Neural progenitor cell (in vitro differentiated cells): ENCODE data around the gene ATP5MG. TPM values are rescaled to one million over a fixed set of nuclear protein-coding genes. Genes with fewer than 3 reads are reported as not detected.

ENCODE experiments used
- DNase-seq: peaks from one replicate; pipeline ENCODE4 v3.0.0-alpha.2; 2016; ENCODE audit warnings: low spot score
- H2AFZ ChIP-seq: fragments of 200-600 bp; sonication (generic); replicated peaks from 2 replicates; pipeline ENCODE4 v1.6.1; 2016; ENCODE audit warnings: antibody characterized with exemption
- H3F3A ChIP-seq: fragments of 200-600 bp; sonication (generic); 2 replicates; pipeline ENCODE4 v1.6.1; 2016; ENCODE audit warnings: antibody characterized with exemption, low read depth
- H3K27ac ChIP-seq: fragments of 200-600 bp; sonication (generic); 2 replicates; pipeline ENCODE4 v1.5.1; 2016; ENCODE audit warnings: mild to moderate bottlenecking
- H3K27me3 ChIP-seq: fragments of 200-600 bp; sonication (generic); 2 replicates; pipeline ENCODE4 v1.6.1; 2016; ENCODE audit warnings: mild to moderate bottlenecking, moderate library complexity
- H3K36me3 ChIP-seq: fragments of 200-600 bp; sonication (generic); 2 replicates; pipeline ENCODE4 v1.5.1; 2016
- H3K4me1 ChIP-seq: fragments of 200-600 bp; sonication (generic); 2 replicates; pipeline ENCODE4 v1.6.1; 2016; ENCODE audit warnings: mixed run types
- H3K4me2 ChIP-seq: fragments of 200-600 bp; sonication (generic); 2 replicates; pipeline ENCODE4 v1.6.1; 2016
- H3K4me3 ChIP-seq: fragments of 200-600 bp; sonication (generic); 2 replicates; pipeline ENCODE4 v1.5.1; 2016
- H3K79me2 ChIP-seq: fragments of 200-600 bp; sonication (generic); 2 replicates; pipeline ENCODE4 v1.6.1; 2016; ENCODE audit warnings: low read depth
- H3K9ac ChIP-seq: fragments of 200-600 bp; sonication (generic); 2 replicates; pipeline ENCODE4 v1.6.1; 2016
- H3K9me3 ChIP-seq: fragments of 200-600 bp; sonication (generic); 2 replicates; pipeline ENCODE4 v1.5.1; 2016; ENCODE audit warnings: low read depth
- H4K20me1 ChIP-seq: fragments of 200-600 bp; sonication (generic); 2 replicates; pipeline ENCODE4 v1.6.1; 2016; ENCODE audit warnings: low read depth
- H3K27ac Mint-ChIP-seq: 3 replicates; pipeline ENCODE4 v1.8.0; 2021; ENCODE audit warnings: mixed read lengths
- H3K27me3 Mint-ChIP-seq: 2 replicates; pipeline ENCODE4 v1.8.0; 2022; ENCODE audit warnings: low read depth, mild to moderate bottlenecking, inconsistent platforms, moderate library complexity, mixed read lengths; ENCODE audit not compliant: insufficient read depth
- H3K36me3 Mint-ChIP-seq: 3 replicates; pipeline ENCODE4 v1.8.0; 2021; ENCODE audit warnings: mixed read lengths
- H3K4me1 Mint-ChIP-seq: 3 replicates; pipeline ENCODE4 v1.8.0; 2021; ENCODE audit warnings: mixed read lengths
- H3K4me3 Mint-ChIP-seq: 3 replicates; pipeline ENCODE4 v1.8.0; 2021; ENCODE audit warnings: mild to moderate bottlenecking, moderate library complexity, mixed read lengths
- H3K9me3 Mint-ChIP-seq: 3 replicates; pipeline ENCODE4 v1.8.0; 2020; ENCODE audit warnings: mixed read lengths
- EZH2 ChIP-seq: fragments of 200-600 bp; sonication (generic); IDR thresholded peaks from 2 replicates; pipeline ENCODE4 v1.6.1; 2017; ENCODE audit warnings: antibody characterized with exemption, mild to moderate bottlenecking, moderate library complexity
- EZH2phosphoT487 ChIP-seq: fragments of 200-600 bp; sonication (generic); IDR thresholded peaks from 2 replicates; pipeline ENCODE4 v1.6.1; 2017; ENCODE audit warnings: antibody characterized with exemption
- total RNA-seq: library from RNA; depleted of rRNA; stranded (reverse); fragments of >200 nt; gene quantifications from 2 replicates; pipeline ENCODE4 v1.2.3, GENCODE V29; 2015; ENCODE audit warnings: low replicate concordance
- TF ChIP-seq, protein P1 (sequence below): fragments of 200-600 bp; sonication (generic); IDR thresholded peaks from 2 replicates; pipeline ENCODE4 v1.5.1; 2017; ENCODE audit warnings: antibody characterized with exemption, mild to moderate bottlenecking

Gene ATP5MG, protein sequence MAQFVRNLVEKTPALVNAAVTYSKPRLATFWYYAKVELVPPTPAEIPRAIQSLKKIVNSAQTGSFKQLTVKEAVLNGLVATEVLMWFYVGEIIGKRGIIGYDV
- 42.6 and 113 TPM in 2 replicates for total RNA-seq

DNA sequence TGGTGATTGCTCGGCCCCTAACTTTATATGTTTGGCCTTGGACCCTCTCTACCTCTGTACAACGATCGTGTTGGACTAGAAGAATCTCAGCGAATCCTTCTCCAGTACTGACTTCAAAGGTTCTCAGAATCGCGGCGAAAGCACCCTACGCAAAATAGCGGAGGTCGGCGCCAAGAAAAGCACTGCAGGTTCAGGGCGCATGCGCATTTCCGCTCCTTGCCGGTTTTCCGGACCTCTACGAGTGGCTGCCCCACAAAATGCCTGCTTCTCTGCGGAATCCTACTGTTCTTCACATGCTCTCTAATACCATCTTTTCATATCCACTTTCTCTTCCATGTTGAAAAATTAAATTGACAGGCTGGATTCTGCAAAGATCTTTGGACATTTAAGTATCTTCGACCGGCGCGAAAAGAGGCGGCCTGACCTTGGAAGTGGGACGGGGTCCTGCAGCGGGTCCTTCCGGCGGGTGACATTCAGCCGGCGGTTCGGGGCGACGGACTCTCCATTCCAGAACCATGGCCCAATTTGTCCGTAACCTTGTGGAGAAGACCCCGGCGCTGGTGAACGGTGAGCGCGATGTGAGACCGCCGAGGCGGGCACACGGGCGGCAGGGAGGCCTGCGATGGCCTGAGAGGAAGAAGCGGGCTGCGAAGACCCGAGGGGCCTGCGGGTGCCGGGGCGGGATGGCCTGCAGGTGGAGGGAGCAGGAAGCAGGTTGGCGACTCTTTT is at the start of gene ATP5MG:
TSS of gene ATP5MG (plus strand) at position 456 of the 729 bp plus-strand sequence. CDS start at position 516, 60 bp downstream.
- Mint-ChIP-seq H3K27ac (peak within 1 kb of the TSS; percentile 100), H3K36me3 (no peaks in the 10 kb centered on the region), H3K27me3 (no peaks in the 10 kb centered on the region), H3K9me3 (no peaks in the 10 kb centered on the region), H3K4me1 (peaks cover 24% of the 10 kb centered on the region), H3K4me3 (peak within 1 kb of the TSS; percentile 96)
- TF ChIP-seq EZH2phosphoT487 (no peak), EZH2 (no peak)
- TF ChIP-seq, protein P1, sequence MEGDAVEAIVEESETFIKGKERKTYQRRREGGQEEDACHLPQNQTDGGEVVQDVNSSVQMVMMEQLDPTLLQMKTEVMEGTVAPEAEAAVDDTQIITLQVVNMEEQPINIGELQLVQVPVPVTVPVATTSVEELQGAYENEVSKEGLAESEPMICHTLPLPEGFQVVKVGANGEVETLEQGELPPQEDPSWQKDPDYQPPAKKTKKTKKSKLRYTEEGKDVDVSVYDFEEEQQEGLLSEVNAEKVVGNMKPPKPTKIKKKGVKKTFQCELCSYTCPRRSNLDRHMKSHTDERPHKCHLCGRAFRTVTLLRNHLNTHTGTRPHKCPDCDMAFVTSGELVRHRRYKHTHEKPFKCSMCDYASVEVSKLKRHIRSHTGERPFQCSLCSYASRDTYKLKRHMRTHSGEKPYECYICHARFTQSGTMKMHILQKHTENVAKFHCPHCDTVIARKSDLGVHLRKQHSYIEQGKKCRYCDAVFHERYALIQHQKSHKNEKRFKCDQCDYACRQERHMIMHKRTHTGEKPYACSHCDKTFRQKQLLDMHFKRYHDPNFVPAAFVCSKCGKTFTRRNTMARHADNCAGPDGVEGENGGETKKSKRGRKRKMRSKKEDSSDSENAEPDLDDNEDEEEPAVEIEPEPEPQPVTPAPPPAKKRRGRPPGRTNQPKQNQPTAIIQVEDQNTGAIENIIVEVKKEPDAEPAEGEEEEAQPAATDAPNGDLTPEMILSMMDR: peak; percentile 20
- H3K4me2 ChIP-seq: peak within 1 kb of the TSS; percentile 90
- H2AFZ ChIP-seq: peak within 1 kb of the TSS; percentile 99
- H3K9me3 ChIP-seq: no peaks in the 10 kb centered on the region
- peak within 1 kb of the TSS; percentile 85 for H3K4me3 ChIP-seq
- H3F3A ChIP-seq: peaks cover 23% of the 10 kb centered on the region
- H3K27ac ChIP-seq: no peak within 1 kb of the TSS
- no peaks in the 10 kb centered on the region for H3K27me3 ChIP-seq
- peak; percentile 96 for DNase-seq
- H3K9ac ChIP-seq: peak within 1 kb of the TSS; percentile 80
- no peaks in the 10 kb centered on the region for H3K36me3 ChIP-seq
- H3K4me1 ChIP-seq: no peaks in the 10 kb centered on the region
- peaks cover 28% of the 10 kb centered on the region for H4K20me1 ChIP-seq
- H3K79me2 ChIP-seq: peaks cover 50% of the 10 kb centered on the region

DNA sequence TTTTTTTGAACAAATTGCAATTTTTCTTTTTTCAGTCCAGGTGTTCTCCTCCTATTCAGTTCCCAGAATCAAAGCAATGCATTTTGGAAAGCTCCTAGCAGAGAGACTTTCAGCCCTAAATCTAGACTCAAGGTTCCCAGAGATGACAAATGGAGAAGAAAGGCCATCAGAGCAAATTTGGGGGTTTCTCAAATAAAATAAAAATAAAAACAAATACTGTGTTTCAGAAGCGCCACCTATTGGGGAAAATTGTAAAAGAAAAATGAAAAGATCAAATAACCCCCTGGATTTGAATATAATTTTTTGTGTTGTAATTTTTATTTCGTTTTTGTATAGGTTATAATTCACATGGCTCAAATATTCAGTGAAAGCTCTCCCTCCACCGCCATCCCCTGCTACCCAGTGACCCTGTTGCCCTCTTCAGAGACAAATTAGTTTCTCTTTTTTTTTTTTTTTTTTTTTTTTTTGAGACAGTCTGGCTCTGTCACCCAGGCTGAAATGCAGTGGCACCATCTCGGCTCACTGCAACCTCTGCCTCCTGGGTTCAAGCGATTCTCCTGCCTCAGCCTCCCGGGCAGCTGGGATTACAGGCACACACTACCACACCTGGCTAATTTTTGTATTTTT is 48.2 kb upstream of the ATP5MG start:
- Mint-ChIP-seq H3K36me3 (no peaks in the 10 kb centered on the region), H3K4me3 (no peak overlapping the region), H3K9me3 (no peaks in the 10 kb centered on the region), H3K27ac (no peak overlapping the region), H3K27me3 (peaks cover 16% of the 10 kb centered on the region), H3K4me1 (no peaks in the 10 kb centered on the region)
- Histone ChIP-seq H3K9me3 (no peaks in the 10 kb centered on the region), H3K36me3 (no peaks in the 10 kb centered on the region), H3K27ac (no peak overlapping the region), H3K4me3 (no peak overlapping the region), H3K4me1 (no peaks in the 10 kb centered on the region), H3K4me2 (no peak overlapping the region), H3K9ac (no peak overlapping the region), H3K27me3 (peaks cover 48% of the 10 kb centered on the region), H2AFZ (no peak overlapping the region), H3K79me2 (no peaks in the 10 kb centered on the region), H3F3A (peaks cover 22% of the 10 kb centered on the region), H4K20me1 (no peaks in the 10 kb centered on the region)
- DNase-seq: no peak
- no peak for TF ChIP-seq EZH2phosphoT487
- TF ChIP-seq, protein P1: peak; percentile 70

DNA sequence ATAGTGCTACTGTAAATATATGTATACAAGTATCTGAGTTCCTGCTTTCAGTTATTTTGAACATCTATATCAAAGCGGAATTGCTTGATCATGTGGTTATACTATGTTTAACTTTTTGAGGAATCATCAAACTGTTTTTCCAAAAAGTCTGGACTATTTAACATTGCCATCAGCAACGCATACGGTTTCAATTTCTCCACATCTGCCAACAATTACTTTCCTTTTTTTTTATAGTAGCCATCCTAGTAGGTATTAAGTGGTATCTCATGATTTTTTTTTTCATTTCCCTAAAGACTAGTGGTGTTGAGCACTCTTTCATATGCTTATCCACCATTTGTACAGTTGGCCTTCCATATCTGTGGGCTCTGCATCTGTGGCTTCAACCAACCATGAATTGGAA is 43.3 kb upstream of the ATP5MG start:
- H3K4me1 Mint-ChIP-seq: peaks cover 4% of the 10 kb centered on the region
- peaks cover 23% of the 10 kb centered on the region for H3K79me2 ChIP-seq
- H3K9me3 Mint-ChIP-seq: peaks cover 2% of the 10 kb centered on the region
- H3K4me3 Mint-ChIP-seq: no peak overlapping the region
- H4K20me1 ChIP-seq: no peaks in the 10 kb centered on the region
- H3K27me3 Mint-ChIP-seq: peaks cover 7% of the 10 kb centered on the region
- no peak for DNase-seq
- peaks cover 30% of the 10 kb centered on the region for H3F3A ChIP-seq
- no peak overlapping the region for H2AFZ ChIP-seq
- no peak overlapping the region for H3K4me3 ChIP-seq
- no peak overlapping the region for H3K27ac Mint-ChIP-seq
- no peaks in the 10 kb centered on the region for H3K36me3 Mint-ChIP-seq
- peaks cover 24% of the 10 kb centered on the region for H3K27me3 ChIP-seq
- no peaks in the 10 kb centered on the region for H3K4me1 ChIP-seq
- H3K36me3 ChIP-seq: no peaks in the 10 kb centered on the region
- H3K27ac ChIP-seq: no peak overlapping the region
- H3K4me2 ChIP-seq: no peak overlapping the region
- no peak for TF ChIP-seq EZH2
- no peak for TF ChIP-seq EZH2phosphoT487
- TF ChIP-seq, protein P1: no peak
- H3K9ac ChIP-seq: no peak overlapping the region
- H3K9me3 ChIP-seq: no peaks in the 10 kb centered on the region
